Ramos (cell line): Measurements from ENCODE around the gene IMMP2L.
"Not testable (repeated sequence)": the region's sequence is repeated elsewhere in the genome, so short reads cannot be mapped to it uniquely, and the experiment has no call there.

Source experiments
- in situ Hi-C: fragments of 300-500 bp; cut with MboI; formaldehyde crosslinking; loops from one replicate; pipeline ENCODE4 v1.14.3; 2022; ENCODE audit warnings: low sequenced_read_pairs; ENCODE audit not compliant: unreplicated experiment

The IMMP2L gene

GRCh38 chr7:110754649-110755048, 807.6 kb downstream of the IMMP2L start:
- in situ Hi-C loops = no loop called here

- in situ Hi-C loops = no loop called here
Observed at GRCh38 chr7:110750931-110751605, 811.2 kb downstream of the IMMP2L start.

- in situ Hi-C loops = no loop called here
Observed at GRCh38 chr7:110733221-110733620, 829.1 kb downstream of the IMMP2L start.

GRCh38 chr7:110724811-110725210, 837.5 kb downstream of the IMMP2L start:
- in situ Hi-C loops = no loop called here

- in situ Hi-C loops = no loop called here
Observed at GRCh38 chr7:110721395-110721794, 840.9 kb downstream of the IMMP2L start.

DNA sequence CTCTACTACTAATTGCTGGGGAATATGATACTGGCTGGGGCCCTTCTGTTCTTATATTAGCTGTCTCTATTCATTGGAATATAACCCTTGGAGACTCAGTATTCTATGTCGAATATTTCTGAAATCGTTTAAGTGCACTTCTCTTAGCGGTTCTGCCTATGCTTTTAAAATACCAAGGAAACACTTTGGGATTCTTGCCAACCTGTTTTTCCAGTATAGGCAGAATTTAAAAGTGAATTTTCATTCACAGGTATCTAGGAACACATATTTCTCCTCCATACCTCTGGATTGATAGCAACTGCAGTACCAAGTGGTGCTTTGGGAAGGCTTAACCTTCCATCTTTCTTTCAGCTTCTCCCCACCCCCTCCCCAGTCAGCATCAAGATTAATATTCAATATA, 841.7 kb downstream of the IMMP2L start:
- in situ Hi-C loops = no loop called here

GRCh38 chr7:110719741-110720140, 842.6 kb downstream of the IMMP2L start:
- in situ Hi-C loops = no loop called here

- in situ Hi-C loops = no loop called here
Observed at GRCh38 chr7:110718503-110719205, 843.6 kb downstream of the IMMP2L start.

DNA sequence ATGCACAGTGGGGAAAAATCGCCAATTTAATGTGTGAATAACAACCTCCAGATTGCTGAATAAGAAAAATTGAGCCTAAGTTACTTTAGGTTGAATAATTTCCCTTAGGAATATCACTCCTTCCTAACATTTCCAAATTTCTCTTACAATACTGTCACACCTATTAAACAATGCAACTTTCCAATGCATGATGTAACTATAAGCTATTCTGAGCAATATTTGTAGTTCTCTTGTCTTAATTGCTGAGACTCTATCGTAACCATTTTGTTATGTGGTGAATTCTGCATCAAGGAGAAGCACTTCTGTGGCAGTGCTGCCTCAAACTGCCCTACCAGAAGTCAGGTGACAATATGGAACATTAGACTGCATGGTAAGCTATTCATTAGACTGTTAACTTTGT, 858.1 kb downstream of the IMMP2L start:
- in situ Hi-C loops = no loop called here

GRCh38 chr7:110698576-110698975, 863.7 kb downstream of the IMMP2L start:
- in situ Hi-C loops = no loop called here

DNA sequence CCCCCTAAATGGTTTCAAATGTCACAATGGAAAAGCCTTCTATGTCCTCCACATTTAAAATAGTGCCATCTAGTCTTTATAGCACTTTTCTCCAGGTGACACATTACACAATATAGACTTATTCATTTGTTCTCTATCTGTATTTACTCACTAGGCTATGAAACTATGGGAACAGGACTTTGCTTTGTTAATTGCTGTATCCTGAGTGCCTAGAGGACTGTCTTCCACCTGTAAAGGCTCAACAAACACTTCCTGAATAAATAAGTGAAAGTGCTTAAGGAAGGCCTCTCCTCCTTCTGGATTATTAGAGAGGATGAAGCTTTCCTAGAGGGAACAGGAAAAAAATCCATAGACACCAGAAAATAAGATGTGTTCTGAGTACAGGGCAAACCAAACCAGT, 868.9 kb downstream of the IMMP2L start:
- in situ Hi-C loops = no loop called here

DNA sequence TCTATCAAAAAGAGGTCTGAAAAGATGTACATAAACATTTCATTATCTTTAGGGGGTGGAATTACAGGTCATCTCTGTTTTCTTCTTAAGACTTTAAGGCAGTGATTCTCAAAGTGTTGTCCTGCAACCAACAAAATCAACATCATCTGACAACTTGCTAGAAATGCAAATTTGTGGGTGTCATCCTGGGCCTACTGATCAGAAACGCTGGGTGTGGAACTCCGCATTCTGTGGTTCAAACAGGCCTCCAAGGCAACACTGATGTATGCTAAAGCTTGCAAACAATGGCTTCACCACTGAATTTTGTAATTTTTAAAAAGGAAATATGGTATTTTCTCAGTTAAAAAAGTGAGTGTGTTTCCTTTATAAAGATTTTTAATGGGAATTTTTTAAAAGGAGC, 873.4 kb downstream of the IMMP2L start:
- in situ Hi-C loops = no loop called here

DNA sequence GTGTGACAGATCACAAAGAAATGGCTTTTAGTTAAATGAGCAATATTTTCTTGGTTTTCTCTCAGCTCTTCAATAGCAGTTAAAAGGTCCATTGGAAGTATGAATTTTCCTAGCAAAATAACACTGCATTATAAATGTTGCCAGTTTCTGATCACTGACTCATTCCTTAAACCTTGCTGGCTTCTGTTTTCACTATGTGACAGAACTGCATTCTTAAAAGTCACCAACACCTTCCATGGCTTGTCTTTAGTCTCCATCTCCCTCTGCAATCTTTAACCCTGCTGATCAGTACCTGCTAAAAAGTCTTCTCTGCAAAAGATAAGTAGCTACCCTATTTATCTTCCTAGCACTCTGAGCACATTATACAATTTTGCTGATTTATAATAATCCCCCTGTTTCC, 876.4 kb downstream of the IMMP2L start:
- in situ Hi-C loops = no loop called here

GRCh38 chr7:110681941-110682340, 880.4 kb downstream of the IMMP2L start:
- in situ Hi-C loops = no loop called here

GRCh38 chr7:110677405-110677804, 884.9 kb downstream of the IMMP2L start:
- in situ Hi-C loops = no loop called here

DNA sequence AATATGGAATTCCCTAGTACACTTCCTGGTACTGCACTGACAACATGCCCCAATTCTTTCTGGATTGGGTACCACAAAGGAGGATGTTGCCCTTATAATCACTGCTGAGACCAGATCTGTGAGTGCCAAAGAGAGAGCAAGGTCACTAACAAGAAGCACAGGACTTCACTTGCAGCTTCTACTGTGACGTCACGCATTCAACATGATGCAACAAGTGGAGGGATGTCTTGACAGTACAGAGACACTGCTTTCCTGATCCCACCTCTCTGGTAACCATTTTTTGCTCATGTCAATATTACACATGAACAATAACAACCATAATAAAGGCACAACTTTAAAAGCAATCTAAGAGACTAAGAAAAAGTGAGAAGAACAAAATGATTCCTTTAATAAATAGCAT, 885.5 kb downstream of the IMMP2L start:
- in situ Hi-C loops = no loop called here

GRCh38 chr7:110675383-110676103, 886.7 kb downstream of the IMMP2L start:
- in situ Hi-C loops = no loop called here

- in situ Hi-C loops = no loop called here
Observed at GRCh38 chr7:110673148-110673547, 889.1 kb downstream of the IMMP2L start.

- in situ Hi-C loops = no loop called here
Observed at GRCh38 chr7:110669410-110669809, 892.9 kb downstream of the IMMP2L start.

DNA sequence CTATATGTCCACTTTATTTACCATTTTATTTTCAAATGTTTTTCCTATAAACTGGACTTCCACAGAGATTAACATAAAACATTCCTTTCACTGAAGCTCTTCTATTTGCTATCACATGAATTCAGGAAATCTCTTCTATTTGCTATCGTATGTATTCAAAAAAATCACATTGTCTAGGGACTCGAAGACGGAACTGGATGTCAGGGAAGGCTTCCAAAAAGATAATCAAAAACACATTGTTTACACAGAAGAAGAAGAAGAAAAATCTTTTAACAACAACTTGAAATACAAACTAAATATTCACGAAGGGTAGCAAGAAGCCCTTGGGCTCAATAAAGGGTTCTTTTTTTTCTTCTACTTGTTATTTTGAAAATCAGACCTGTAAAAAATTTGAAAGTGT, 897.5 kb downstream of the IMMP2L start:
- in situ Hi-C loops = no loop called here

GRCh38 chr7:110660637-110661036, 901.7 kb downstream of the IMMP2L start:
- in situ Hi-C loops = not testable (repeated sequence)
